Measurements from ENCODE around the gene MAP7.
"Not testable (repeated sequence)": the region's sequence is repeated elsewhere in the genome, so short reads cannot be mapped to it uniquely, and the experiment has no call there.

Gene MAP7

DNA sequence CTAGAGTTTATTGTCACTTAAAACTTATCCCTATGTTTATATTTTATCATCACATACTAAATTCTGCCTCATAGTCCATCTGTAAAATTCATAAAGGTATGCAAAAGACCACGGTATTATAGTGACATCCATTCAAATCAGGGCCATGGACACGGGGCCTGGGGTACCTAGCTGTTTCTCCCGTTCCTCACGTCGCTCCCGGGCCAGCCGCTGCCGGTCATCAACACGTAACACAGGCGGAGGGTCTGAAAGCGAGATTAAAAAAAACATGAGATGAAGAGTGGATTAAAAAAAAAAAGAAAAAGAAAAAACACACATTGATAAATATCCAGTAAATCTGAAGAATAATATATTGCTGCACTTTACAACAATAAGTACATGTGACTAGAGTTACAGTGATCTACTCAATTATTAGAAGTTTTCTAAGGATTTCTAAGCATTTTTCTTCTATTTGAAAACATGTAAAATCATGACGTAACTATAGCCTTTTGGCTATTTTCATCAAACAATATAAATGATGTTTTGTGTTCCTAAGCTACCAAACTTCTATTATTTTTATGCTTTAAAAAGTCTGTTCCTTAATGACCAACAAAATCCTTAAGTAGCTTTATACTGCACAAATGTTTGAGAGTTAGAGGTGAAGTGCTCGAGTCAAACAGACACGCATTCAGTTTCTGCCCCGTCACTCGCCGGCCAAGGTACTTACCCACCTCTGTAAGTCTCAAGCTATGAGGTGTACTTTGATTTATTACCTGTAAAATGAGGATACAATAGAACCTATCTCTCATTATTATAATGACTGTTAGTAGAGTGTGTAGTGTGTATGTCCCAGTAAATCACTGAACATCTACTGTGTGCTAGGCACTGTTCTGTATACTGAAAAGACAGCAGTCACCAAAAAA, 138.5 kb downstream of the MAP7 start:
- no peak for DNase-seq

DNA sequence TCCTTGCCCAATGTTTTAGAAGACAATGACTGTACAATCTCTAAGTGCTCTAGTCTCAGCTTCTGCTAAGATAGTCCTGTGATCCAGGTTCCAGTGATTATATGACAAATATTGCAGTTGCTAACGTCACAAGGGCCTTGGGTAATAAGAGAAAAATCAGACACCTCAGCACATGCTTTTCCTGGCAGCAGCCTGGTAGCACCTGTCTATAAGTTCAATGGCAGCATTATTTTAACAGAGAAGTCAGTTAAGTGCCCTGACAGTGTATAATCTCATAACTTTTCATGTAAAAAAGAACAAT, 139.2 kb downstream of the MAP7 start:
- no peak for DNase-seq

DNA sequence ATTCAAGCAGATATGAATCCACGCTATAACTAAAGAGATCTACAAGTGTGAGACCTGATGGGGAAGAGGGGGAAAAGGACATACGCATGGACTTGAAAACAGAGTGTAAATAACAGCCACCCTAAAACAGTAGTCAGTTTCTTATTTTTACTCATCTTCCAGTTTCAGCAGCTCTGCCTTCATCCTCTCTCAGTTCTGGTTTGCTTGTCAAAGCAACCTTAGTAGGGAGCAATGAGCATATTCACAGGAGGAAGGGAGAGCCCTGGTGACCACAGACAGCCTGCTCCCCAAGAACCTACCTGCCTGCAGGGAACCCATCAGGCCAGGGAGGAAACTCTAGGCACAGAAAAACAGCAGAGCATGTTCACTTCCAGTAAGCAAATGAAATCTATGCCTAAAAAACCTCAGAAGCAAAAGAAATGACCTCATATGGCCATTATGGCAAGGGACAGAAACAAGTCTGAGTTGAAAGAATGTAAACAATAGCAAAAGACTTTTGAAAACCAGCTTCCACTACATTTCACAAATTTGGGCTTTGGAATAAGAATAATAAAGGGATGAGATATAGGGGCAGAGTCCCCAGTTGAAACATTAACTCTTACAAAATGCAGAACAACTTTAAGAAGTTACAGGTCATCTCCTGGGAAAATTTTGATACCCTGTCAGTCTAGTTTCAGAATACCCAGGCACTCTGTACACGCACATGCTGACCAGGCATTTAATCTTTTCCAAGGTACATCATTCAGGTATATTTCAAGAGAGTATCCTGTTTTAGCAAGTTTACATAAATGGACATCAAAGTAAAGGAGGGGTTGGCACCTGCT, 139.8 kb downstream of the MAP7 start:
- no peak for DNase-seq

DNA sequence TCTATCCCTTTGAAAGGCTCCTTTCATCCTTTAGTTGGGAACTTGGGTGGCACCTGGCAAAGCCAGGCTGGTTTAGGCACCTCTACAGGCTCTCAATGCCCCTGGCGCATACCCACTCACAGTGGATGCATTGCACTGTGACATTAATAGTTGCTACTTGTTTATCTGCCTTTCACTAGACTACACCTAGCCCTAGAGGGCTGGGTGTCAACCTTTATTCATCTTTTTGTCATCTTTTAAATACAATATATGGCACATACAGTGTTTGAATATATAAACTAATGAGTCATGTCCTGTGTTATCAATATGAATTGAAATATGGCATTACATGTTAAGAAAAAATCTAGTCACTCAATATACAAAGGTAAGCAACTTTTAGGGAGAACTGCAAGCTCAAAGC, 140.6 kb downstream of the MAP7 start:
- DNase-seq = no peak

DNA sequence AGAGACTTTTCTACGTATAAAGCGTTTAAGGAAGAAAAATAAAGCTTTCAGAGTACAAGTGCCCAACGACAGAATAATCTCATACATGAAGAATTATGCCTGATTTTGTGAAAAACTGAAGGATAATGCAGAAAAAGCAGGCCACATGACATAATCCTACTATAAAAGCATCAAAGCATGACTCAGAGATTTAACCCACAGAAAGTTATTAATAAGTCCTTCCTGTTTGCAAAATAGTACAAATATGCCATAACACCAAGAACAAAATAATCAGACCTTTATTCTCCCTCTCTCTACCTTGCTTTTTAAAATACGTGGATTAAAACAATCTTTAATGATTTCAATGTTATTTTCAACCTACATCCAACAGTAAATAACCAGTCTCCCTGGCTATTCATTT, 142.0 kb downstream of the MAP7 start:
- no peak for DNase-seq

DNA sequence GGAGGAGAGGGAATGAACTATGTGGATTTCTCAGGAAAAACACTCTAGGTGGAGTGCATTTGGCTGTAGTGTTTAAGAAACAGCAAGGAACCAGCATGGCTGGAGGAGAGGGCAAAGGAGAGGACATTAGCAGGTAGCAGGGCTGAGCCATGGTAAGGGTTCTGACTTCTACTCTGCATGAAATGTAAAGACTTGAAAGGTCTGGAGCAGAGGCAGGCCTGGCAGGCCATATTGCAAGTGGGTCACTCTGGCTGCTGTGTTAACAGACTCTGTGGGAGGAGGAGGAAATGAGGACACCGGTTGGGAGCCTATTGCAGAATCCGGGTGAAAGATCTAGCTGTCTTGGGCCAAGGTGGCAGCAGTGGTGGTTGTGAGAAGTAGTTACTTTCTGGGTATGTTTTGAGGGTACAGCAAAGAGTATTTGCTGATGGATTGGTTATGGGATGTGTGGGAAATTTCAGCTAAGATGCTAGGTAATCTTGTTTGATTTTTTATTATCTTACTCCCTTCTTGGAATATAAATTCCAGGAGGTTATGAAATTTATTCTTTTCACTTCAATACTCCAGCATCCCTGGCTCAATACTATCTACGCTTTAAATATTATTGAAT, 144.7 kb downstream of the MAP7 start:
- no peak for DNase-seq

DNA sequence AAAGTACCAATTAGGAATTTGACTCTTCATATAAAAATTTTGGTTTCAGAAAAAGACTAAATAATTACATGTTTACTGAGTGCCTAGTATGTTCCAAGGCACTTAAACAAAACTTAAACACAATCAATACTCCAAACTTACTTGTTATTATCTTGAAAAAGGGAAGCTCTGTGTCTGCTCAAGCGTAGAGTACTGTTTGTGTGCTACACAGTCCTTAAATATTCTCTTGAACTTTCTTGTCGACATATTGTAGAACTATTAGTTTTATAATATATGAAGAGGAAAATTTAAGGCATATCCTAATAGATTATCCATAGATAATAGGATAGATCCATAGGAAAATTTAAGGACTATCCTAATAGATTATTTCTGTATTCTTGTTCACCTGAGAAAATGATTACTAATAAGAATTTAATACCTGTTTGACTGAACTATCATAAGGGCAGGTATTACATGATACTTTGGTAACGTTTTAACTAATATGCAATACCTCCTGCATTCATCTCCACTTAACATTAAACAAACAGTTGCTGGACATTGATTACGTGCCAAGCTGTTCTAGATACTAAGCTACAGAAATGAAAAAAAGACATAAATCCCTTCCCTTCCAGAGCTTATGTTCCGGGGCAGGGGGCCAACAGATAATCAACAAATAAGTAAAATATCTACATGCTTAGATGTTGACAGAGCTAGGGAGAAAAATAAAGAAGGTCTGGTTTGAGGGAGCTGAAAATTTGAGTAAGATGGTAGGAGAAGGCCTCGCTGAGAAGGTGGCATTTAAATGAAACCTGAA, 145.4 kb downstream of the MAP7 start:
- no peak for DNase-seq

DNA sequence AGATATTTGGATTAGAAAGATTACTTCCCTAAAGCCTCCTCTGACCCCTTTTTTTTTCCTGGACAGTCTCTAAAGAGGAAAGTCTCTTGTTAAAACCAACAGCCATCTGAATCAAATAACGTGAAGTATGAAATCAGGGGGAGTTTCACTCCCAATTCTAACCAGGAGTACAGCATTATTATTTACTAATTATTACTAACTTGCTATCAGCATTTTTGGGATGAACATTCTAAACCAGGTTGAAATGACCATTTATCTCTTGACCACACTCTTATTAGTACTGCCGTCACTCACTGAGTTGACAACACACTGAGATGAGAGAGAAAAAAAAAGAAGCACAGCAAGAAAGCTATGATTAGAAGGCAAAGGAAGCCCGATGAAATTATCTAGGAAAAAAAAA, 146.2 kb downstream of the MAP7 start:
- DNase-seq = no peak

DNA sequence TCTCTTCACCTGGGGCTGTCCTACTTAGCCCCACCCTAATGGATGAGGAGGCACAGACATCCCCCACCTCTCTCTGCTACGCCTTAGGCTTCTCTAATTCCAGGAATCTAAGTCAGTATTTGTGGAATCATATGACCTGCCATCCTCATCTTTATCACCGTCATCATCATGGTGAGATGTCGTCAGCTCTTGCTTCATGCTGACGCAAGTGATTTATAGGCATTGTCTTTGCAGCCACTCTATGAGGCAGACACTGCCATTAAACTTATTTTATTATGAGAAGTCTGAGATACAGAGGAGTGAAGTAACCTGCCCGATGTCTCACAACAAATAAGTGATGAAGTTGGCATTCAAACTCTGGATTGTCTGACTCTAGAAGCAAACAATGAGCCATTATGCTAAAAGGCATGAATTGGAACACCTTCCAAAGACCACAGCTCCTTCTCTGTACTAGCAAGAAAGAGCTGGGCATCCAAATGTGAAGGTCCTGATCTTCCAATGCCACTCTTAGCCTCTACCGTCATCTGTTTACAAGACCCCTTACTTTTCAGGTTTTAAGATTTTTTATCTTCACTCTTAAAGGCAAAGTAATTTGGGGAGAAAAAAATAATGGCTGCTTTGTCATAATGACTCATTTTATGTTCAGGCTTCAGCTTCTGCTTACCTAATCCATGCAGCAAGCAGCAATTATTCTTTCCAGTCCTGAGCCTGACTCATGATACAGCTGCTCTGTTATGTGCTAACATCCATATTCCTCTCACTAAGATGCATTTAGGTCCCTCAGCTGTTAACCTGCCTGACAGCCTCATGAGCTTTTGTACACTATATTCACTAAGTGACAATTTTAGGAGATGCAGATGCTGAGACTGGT, 146.9 kb downstream of the MAP7 start:
- no peak for DNase-seq

DNA sequence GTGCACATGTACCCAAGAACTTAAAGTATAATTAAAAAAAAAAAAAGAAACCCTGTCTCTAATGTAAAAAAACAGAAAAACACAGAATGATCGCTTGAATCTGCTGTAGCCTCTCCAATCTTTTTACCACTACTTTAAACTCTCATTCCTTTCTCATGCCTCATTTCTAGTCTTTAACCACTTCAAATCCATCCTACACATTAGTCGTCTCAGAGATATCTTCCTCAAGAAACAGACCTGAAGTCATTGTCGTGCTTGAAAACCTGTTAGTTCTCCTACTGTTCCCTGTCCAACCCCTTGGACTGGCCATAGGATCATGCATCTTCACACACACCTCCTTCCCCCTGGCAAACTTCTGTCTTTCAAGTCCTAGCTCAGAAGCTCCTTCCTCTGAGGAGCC, 148.5 kb downstream of the MAP7 start:
- no peak for DNase-seq

DNA sequence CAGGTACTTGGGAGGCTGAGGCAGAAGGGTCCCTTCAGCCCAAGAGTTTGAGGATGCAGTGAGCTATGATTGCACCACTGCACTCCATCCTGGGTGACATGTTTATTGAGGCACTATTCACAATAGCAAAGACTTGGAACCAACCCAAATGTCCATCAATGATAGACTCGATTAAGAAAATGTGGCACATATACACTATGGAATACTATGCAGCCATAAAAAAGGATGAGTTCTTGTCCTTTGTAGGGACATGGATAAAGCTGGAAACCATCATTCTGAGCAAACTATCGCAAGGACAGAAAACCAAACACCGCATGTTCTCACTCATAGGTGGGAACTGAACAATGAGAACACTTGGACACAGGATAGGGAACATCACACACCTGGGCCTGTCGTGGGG, 149.0 kb downstream of the MAP7 start:
- DNase-seq = not testable (repeated sequence)

DNA sequence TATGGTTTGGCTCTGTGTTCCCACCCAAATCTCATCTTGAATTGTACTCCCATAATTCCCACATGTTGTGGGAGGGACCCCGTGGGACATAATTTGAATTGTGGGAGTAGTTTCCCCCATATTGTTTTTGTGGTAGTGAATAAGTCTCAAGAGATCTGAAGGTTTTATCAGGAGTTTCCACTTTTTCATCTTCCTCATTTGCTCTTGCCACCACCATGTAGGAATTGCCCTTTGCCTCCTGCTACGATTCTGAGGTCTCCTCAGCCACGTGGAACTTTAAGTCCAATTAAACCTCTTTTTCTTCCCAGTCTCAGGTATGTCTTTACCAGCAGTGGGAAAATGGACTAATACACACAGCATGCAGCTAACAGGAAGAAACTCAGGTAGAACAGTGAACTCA, 151.8 kb downstream of the MAP7 start:
- no peak for DNase-seq

DNA sequence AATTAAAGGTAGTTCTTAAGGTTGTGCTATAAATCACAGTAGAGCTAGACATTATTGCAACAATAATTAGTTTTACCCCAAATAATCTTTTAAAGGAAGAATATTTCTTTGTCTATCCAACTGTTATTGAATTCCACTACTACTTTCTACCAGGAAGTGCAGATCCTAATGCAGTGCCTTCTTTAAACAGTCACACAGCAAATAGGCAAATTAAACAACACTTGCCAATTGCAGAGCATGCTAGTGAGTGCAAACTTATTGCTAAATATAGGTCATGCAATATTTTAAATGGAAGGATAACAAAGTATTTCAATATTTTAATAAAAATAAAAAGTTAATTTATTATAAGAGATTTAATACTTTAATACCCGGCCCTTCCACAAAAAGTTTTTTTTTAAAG, 153.3 kb downstream of the MAP7 start:
- no peak for DNase-seq

DNA sequence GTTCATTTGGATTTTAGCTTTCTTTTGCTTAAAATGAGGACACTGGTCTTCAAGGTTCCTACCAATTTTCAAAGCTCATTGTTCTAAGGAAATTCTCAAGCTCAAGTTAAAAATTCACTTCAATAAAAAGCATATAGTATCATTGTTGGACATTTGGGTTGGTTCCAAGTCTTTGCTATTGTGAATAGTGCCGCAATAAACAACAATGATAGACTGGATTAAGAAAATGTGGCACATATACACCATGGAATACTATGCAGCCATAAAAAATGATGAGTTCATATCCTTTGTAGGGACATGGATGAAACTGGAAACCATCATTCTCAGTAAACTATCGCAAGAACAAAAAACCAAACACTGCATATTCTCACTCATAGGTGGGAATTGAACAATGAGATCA, 159.3 kb downstream of the MAP7 start:
- not testable (repeated sequence) for DNase-seq

DNA sequence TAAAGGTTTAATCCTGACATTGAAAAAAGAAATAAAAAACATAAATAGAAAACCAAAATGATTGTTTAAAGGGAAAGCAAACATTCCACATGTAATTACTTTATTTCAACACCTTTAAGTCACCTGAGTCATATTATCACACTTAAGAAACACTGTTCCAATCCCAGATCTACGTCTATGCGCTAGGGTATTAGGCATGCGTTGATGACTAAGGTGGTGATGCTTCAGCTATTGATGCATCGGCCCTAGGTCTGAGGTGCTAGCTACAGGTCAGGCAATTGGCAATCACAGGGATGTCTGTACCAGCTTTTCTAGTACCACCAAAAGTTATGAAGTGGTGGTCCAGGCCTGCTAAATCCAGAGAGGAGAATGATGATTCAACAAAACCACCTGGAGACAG, 162.9 kb downstream of the MAP7 start:
- no peak for DNase-seq

DNA sequence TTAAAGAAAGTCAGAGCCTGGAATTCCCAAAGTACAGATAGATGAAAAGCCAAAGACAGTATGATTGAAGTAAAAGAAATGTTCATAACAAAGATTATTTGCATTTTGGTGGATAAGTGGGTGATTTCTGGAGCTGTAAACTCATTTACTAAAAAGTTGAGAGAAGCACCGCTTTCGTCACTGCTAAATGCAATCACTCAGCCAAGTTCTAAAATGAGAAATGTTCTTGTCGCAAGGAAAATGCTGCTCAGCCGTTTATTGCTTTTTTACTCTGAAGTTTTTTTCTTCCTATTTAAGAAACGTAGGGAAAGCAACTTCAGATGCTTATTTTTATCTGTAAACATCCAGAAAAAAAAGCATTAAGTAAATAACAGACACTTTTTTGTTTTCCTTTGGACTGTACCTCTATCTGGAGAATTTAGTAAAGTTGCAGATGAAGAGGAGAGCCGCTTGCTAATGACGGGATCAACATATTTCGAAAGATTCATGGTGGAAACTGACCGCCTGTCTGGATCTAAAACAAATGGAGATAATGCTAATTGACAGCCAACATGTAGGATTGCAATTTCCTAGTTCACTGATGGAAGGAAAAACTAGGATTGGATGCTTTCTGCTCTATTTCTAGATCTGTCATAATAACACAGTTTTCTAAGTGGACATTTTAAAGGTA, 166.8 kb downstream of the MAP7 start:
- no peak for DNase-seq

DNA sequence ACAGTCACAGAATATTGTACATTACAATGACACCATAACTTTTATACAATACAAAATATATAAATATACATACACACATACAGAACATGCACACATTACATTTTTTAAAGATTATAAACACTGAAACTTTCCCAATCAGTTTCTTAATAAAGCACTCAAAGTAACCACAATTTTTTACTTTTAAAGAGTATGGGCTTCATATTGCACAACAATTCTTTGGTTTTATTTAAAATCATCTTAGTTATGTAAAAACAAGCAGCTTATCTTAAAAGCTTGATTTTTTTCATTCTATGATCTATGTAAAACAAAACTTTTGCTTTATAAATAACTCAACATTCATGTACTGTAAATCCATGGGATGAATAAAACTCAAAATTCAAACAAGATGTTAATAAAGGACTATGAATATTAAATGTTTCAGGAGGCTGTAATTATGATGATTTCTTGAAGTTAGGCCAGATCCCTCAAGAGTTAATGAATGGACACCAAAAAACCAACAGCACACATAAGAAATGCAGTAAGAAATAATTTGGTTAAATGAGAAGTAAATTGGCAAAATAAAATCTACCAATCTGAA, 167.5 kb downstream of the MAP7 start:
- no peak for DNase-seq

DNA sequence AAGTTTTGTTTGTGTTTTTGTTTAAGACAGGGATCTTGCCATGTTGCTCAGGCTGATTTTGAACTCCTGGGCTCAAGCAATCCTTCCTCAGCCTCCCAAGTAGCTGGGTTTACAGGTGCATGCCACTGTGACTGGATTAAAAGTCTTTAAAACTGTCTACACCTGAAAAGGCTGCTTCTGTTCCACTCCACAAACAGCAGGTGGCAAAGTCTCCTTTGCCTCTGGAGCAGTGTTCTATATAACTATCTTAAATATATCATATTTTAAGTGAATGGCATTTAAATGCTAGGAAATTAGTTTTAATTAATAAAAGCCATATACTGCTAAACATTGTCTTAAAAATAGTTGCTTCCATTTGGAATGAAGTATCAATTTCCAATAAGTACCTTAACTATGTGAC, 171.3 kb downstream of the MAP7 start:
- DNase-seq = no peak

DNA sequence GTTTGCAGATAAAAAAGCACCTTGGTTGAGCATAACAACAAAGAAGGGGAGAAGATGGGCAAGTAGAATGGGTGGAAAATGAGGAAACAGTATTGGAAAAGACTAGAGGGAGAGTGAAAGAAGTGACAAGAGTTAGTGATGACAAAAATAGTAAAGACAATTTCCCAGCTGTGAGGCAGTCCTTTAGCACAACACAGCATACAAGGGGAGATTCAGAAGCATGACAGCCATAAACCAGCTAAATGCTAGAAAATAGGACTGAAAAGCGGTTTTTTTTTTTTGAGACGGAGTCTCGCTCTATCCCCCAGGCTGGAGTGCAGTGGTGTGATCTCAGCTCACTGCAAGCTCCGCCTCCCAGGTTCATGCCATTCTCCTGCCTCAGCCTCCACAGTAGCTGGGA, 174.4 kb downstream of the MAP7 start:
- not testable (repeated sequence) for DNase-seq

DNA sequence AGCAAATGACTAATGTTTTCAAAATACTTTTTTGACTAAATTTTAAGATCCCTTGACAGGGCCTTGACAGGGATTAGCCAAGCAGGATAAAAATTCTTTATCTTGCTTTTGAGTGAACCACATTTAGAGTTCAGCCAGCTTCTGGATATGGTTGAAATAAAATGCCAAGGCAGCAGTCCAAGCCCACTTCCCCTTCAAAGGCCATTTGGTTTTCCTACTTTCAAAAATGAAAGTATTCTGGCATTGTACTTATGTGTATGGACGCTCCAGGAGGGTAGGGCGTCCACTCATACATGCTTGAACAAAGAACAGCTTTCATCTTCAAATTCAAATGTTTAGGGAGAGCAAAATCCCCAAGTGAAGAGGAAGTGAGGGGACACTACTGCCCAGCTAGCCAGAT, 178.3 kb downstream of the MAP7 start:
- no peak for DNase-seq

All from CD4-positive, alpha-beta T cell treated with Interleukin-4 for 4 hours (primary cell).